SU-DHL-6 (cell line): ENCODE data around the gene SMURF1.

ENCODE experiments used
- H2AFZ ChIP-seq: fragments of 200-600 bp; sonication (generic); 2 replicates; pipeline ENCODE4 v1.6.1; 2014; ENCODE audit warnings: low read depth, mild to moderate bottlenecking, moderate library complexity, mixed read lengths, antibody characterized with exemption, low read length; ENCODE audit not compliant: severe bottlenecking
- H3F3A ChIP-seq: fragments of 200-600 bp; shearing (Covaris generic); 2 replicates; pipeline ENCODE4 v1.6.0; 2016; ENCODE audit warnings: antibody characterized with exemption, mild to moderate bottlenecking; ENCODE audit not compliant: insufficient read depth
- H3K27ac ChIP-seq: fragments of 200-600 bp; sonication (generic); 2 replicates; pipeline ENCODE4 v1.5.1; 2016; ENCODE audit warnings: low read depth, mild to moderate bottlenecking, low read length, moderate library complexity, mixed read lengths
- H3K27me3 ChIP-seq: fragments of 200-600 bp; sonication (generic), shearing (Covaris generic); 2 replicates; pipeline ENCODE4 v1.6.0; 2014; ENCODE audit warnings: mild to moderate bottlenecking, low read length
- H3K36me3 ChIP-seq: fragments of 200-600 bp; sonication (generic); 2 replicates; pipeline ENCODE4 v1.6.1; 2014; ENCODE audit warnings: mild to moderate bottlenecking, low read length, mixed read lengths
- H3K4me2 ChIP-seq: fragments of 300-600, 200-600 bp; shearing (Covaris generic), sonication (generic); 2 replicates; pipeline ENCODE4 v1.6.0; 2014; ENCODE audit warnings: low read length, low read depth, mild to moderate bottlenecking; ENCODE audit not compliant: poor library complexity, severe bottlenecking
- H3K4me3 ChIP-seq: fragments of 200-600 bp; sonication (generic); 2 replicates; pipeline ENCODE4 v1.5.1; 2014; ENCODE audit warnings: antibody characterized with exemption, low read length, mild to moderate bottlenecking, mixed read lengths; ENCODE audit not compliant: insufficient read depth, poor library complexity, severe bottlenecking
- H3K79me2 ChIP-seq: fragments of 200-600 bp; sonication (generic); 2 replicates; pipeline ENCODE4 v1.6.1; 2014; ENCODE audit warnings: mild to moderate bottlenecking, low read length, moderate library complexity; ENCODE audit not compliant: insufficient read depth
- H3K9ac ChIP-seq: fragments of 200-600 bp; sonication (generic); 2 replicates; pipeline ENCODE4 v1.7.0; 2014; ENCODE audit warnings: mild to moderate bottlenecking, low read length
- H3K9me2 ChIP-seq: fragments of 200-600 bp; sonication (generic); replicated peaks from 2 replicates; pipeline ENCODE4 v1.6.1; 2014; ENCODE audit warnings: low read length; ENCODE audit not compliant: insufficient read depth
- H3K9me3 ChIP-seq: fragments of 200-600 bp; sonication (generic); 2 replicates; pipeline ENCODE4 v1.6.1; 2014; ENCODE audit warnings: low read length, mixed read lengths; ENCODE audit not compliant: insufficient read depth
- H4K20me1 ChIP-seq: fragments of 200-600 bp; sonication (generic); 2 replicates; pipeline ENCODE4 v1.6.1; 2014; ENCODE audit warnings: low read depth, mild to moderate bottlenecking, antibody characterized with exemption, low read length, moderate library complexity, mixed read lengths
- CTCF ChIP-seq: fragments of 200-600 bp; sonication (generic); IDR thresholded peaks from one replicate; pipeline ENCODE4 v1.5.1; 2017; ENCODE audit warnings: antibody characterized with exemption, mild to moderate bottlenecking, low read length, moderate library complexity; ENCODE audit not compliant: insufficient read depth, poor library complexity, severe bottlenecking
- EZH2phosphoT487 ChIP-seq: fragments of 200-600 bp; sonication (generic), shearing (Covaris generic); conservative IDR thresholded peaks from 2 replicates; pipeline ENCODE4 v1.6.1; 2018; ENCODE audit warnings: mild to moderate bottlenecking, antibody characterized with exemption, low read length, moderate library complexity, mixed read lengths

The SMURF1 gene

GRCh38 chr7:99008921-99009530 is 134.9 kb downstream of the SMURF1 start:
- no peaks in the 10 kb centered on the region for H3K27me3 ChIP-seq
- TF ChIP-seq EZH2phosphoT487, result no peak
- TF ChIP-seq CTCF, result no peak

GRCh38 chr7:99008181-99008631 is 135.7 kb downstream of the SMURF1 start:
- Histone ChIP-seq H3F3A (no peaks in the 10 kb centered on the region), H4K20me1 (no peaks in the 10 kb centered on the region), H3K27me3 (no peaks in the 10 kb centered on the region), H3K4me3 (no peak overlapping the region), H3K27ac (no peak overlapping the region), H3K9me3 (no peaks in the 10 kb centered on the region), H3K9ac (no peak overlapping the region), H2AFZ (no peak overlapping the region), H3K79me2 (no peaks in the 10 kb centered on the region), H3K4me2 (no peak overlapping the region), H3K9me2 (no peaks in the 10 kb centered on the region), H3K36me3 (peaks cover 5% of the 10 kb centered on the region; the same call in 1 of the 2 replicates)
- TF ChIP-seq EZH2phosphoT487 (no peak), CTCF (no peak)

More at GRCh38 chr7:99008921-99009530, 134.9 kb downstream of the SMURF1 start:
- Histone ChIP-seq H3K9me3 (no peaks in the 10 kb centered on the region), H3K9ac (no peak overlapping the region), H2AFZ (no peak overlapping the region), H3K36me3 (peaks cover 5% of the 10 kb centered on the region; the same call in 1 of the 2 replicates), H3K27ac (no peak overlapping the region), H3K4me2 (no peak overlapping the region), H3K4me3 (no peak overlapping the region), H3F3A (no peaks in the 10 kb centered on the region), H3K79me2 (no peaks in the 10 kb centered on the region), H3K9me2 (no peaks in the 10 kb centered on the region), H4K20me1 (no peaks in the 10 kb centered on the region)

- Histone ChIP-seq H3K9me3 (no peaks in the 10 kb centered on the region), H3K9me2 (no peaks in the 10 kb centered on the region), H3F3A (no peaks in the 10 kb centered on the region), H3K79me2 (no peaks in the 10 kb centered on the region), H3K27me3 (no peaks in the 10 kb centered on the region), H2AFZ (no peak overlapping the region), H4K20me1 (no peaks in the 10 kb centered on the region), H3K9ac (no peak overlapping the region), H3K4me2 (no peak overlapping the region), H3K36me3 (peaks cover 5% of the 10 kb centered on the region; the same call in 1 of the 2 replicates), H3K4me3 (no peak overlapping the region), H3K27ac (no peak overlapping the region)
- TF ChIP-seq EZH2phosphoT487, result no peak
- TF ChIP-seq CTCF, result no peak
Measured at GRCh38 chr7:99006739-99007424, 137.0 kb downstream of the SMURF1 start.
